NCI-H2107 treated with DMSO at 0.1 percent for 48 hours (cell line): ENCODE results near the gene BOC.

Source experiments
- DNase-seq: peaks from one replicate; lab custom pipeline; 2025; ENCODE audit not compliant: unreplicated experiment; lab: John Stamatoyannopoulos, UW

Gene BOC

DNA sequence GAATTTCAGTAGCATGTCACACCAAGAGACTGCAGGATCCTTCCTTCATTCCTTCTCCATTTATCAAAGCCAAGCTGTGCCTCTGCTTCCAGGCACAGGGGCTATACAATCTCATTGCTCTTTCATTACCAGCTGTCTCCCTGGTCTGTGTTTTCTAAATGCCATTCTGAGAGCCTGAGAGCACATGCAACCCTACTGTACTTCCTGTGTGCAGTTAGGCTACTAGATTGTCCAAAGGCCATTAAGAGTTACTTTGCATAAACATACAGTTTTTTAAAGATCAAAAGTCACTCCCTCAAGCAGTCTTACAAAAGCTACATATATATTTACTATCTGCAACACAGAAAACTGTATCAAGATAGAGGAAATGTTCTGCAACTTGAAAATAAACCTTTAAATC lies 119.8 kb downstream of the BOC start:
- no peak for DNase-seq
